B cell (primary cell): ENCODE measurements around the gene CDK5R2. TPM values are rescaled to one million over a fixed set of nuclear protein-coding genes. Genes with fewer than 3 reads are reported as not detected.
A peak's percentile ranks its signal among the peaks of the same experiment; 100 is the strongest.

ENCODE experiments used
- ATAC-seq: fragments of 200-7000 bp; cut with Tn5 transposase; one replicate; pipeline ENCODE4 v1.10.0; 2021; ENCODE audit warnings: low read depth, mild to moderate bottlenecking, moderate number of reproducible peaks, moderate library complexity
- CTCF ChIA-PET: fragments of 350-600 bp; sonication (Branson Sonifier 250); formaldehyde crosslinking; loops from one replicate; lab custom pipeline; 2021; ENCODE audit warnings: antibody characterized with exemption, inconsistent platforms; lab: Charles Lee
- POLR2A ChIA-PET: fragments of 350-600 bp; sonication (Branson Sonifier 250); formaldehyde crosslinking; loops from one replicate; lab custom pipeline; 2021; ENCODE audit warnings: antibody characterized with exemption; lab: Charles Lee
- DNase-seq: peaks from one replicate; pipeline ENCODE4 v3.0.0; 2013
- H2AFZ ChIP-seq: 2 replicates; pipeline ENCODE4 v1.6.1; 2012; ENCODE audit warnings: mild to moderate bottlenecking, low read depth, low read length; ENCODE audit not compliant: insufficient read depth, poor library complexity, severe bottlenecking
- H3K27ac ChIP-seq, 2 donors: 1 replicate in 1 of 2; 2 replicates in 1 of 2; pipeline ENCODE4 v1.5.1; 2012 to 2013; ENCODE audit warnings: low read length in 2 of 2, mild to moderate bottlenecking in 2 of 2, moderate library complexity in 1 of 2
- H3K27me3 ChIP-seq, 4 experiments: fragments of 200-600 bp in 1 of 4; sonication (generic) in 1 of 4; replicated peaks in 1 of 4; 1 replicate in 2 of 4; 2 replicates in 2 of 4; pipeline versions ENCODE4 v1.6.1 to v1.7.0; 2013 to 2016; ENCODE audit warnings: low read length in 3 of 4, mild to moderate bottlenecking in 2 of 4, mixed read lengths in 1 of 4, moderate library complexity in 1 of 4; ENCODE audit not compliant: insufficient read depth in 4 of 4, control insufficient read depth in 3 of 4; ENCODE audit errors: control extremely low read depth in 1 of 4
- H3K36me3 ChIP-seq, 2 experiments: replicated peaks in 1 of 2; 1 replicate in 1 of 2; 2 replicates in 1 of 2; pipeline versions ENCODE4 v1.6.1 to v1.7.1; 2013; ENCODE audit warnings: low read length in 1 of 2; ENCODE audit not compliant: insufficient read depth in 2 of 2, control insufficient read depth in 1 of 2; ENCODE audit errors: control extremely low read depth in 1 of 2, extremely low read depth in 1 of 2
- H3K4me1 ChIP-seq, 2 donors: fragments of 200-600 bp in 1 of 2; sonication (generic) in 1 of 2; 1 replicate in 1 of 2; 2 replicates in 1 of 2; pipeline versions ENCODE4 v1.5.1 to v1.6.1; 2013 to 2017; ENCODE audit warnings: low read length in 2 of 2; ENCODE audit not compliant: control insufficient read depth in 2 of 2, insufficient read depth in 2 of 2
- H3K4me2 ChIP-seq: replicated peaks from 2 replicates; pipeline ENCODE3; 2012; ENCODE audit warnings: mild to moderate bottlenecking, low read depth, low read length; ENCODE audit not compliant: poor library complexity, severe bottlenecking
- H3K4me3 ChIP-seq, 5 experiments: fragments of 200-600 bp in 1 of 5; sonication (generic) in 1 of 5; 1 replicate in 3 of 5; 2 replicates in 2 of 5; pipeline versions ENCODE4 v1.5.1 to v1.7.0; 2011 to 2016; ENCODE audit warnings: low read length in 4 of 5, mild to moderate bottlenecking in 4 of 5, low read depth in 2 of 5, control low read depth in 1 of 5, moderate library complexity in 1 of 5; ENCODE audit not compliant: insufficient read depth in 1 of 5; ENCODE audit errors: control extremely low read depth in 1 of 5, extremely low read depth in 1 of 5
- H3K79me2 ChIP-seq: fragments of 200-600 bp; sonication (generic); one replicate; pipeline ENCODE4 v1.6.0; 2016; ENCODE audit warnings: low read length; ENCODE audit not compliant: control insufficient read depth, insufficient read depth
- H3K9ac ChIP-seq: fragments of 200-600 bp; sonication (generic); 2 replicates; pipeline ENCODE4 v1.6.1; 2017; ENCODE audit warnings: mild to moderate bottlenecking, low read length, moderate library complexity
- H3K9me3 ChIP-seq, 3 donors: one replicate each; pipeline versions ENCODE4 v1.6.1 to v1.7.1; 2013; ENCODE audit warnings: low read length in 2 of 3; ENCODE audit not compliant: control insufficient read depth in 2 of 3, insufficient read depth in 1 of 3; ENCODE audit errors: control extremely low read depth in 1 of 3
- H4K20me1 ChIP-seq: 2 replicates; pipeline ENCODE4 v1.6.0; 2012; ENCODE audit warnings: mild to moderate bottlenecking, low read length; ENCODE audit not compliant: insufficient read depth, control insufficient read depth, poor library complexity, severe bottlenecking
- H3K27ac Mint-ChIP-seq: one replicate; pipeline ENCODE4 v1.8.0; 2021; ENCODE audit warnings: mixed read lengths
- H3K27me3 Mint-ChIP-seq: one replicate; pipeline ENCODE4 v1.8.0; 2021; ENCODE audit warnings: mixed read lengths
- H3K4me1 Mint-ChIP-seq: one replicate; pipeline ENCODE4 v1.8.0; 2021; ENCODE audit warnings: mixed read lengths
- H3K4me3 Mint-ChIP-seq: one replicate; pipeline ENCODE4 v1.8.0; 2021; ENCODE audit warnings: mixed read lengths
- H3K9me3 Mint-ChIP-seq: one replicate; pipeline ENCODE4 v1.8.0; 2022; ENCODE audit warnings: mixed read lengths; ENCODE audit not compliant: insufficient read depth
- CTCF ChIP-seq: fragments of 200-600 bp; IDR thresholded peaks from one replicate; pipeline ENCODE4 v1.8.0; 2022; ENCODE audit warnings: antibody characterized with exemption, mild to moderate bottlenecking
- EZH2 ChIP-seq: IDR thresholded peaks from 2 replicates; pipeline ENCODE4 v1.6.1; 2012; ENCODE audit warnings: borderline replicate concordance, low read depth, mild to moderate bottlenecking, moderate library complexity, low read length; ENCODE audit not compliant: insufficient read depth, poor library complexity, severe bottlenecking
- WGBS: methylation state at CpG from one replicate; pipeline ENCODE4 v1.1.5; 2013; ENCODE audit warnings: missing lambda C conversion rate; ENCODE audit not compliant: insufficient coverage; 5-methylcytosine and 5-hydroxymethylcytosine counted together
- intact Hi-C: fragments of 100-400 bp; cut with micrococcal nuclease; formaldehyde crosslinking; loops from one replicate; pipeline ENCODE4 v1.10.0; 2022
- polyA plus RNA-seq: library from polyadenylated mRNA; depleted of rRNA; stranded (reverse); fragments of >200 nt; gene quantifications from 2 replicates; pipeline ENCODE4 v1.2.3, GENCODE V29; 2012
- total RNA-seq, 2 donors: library from RNA; stranded (reverse); fragments of 120-200 nt in 1 of 2; gene quantifications; 1 replicate in 1 of 2; 2 replicates in 1 of 2; pipeline versions ENCODE4 v1.2.3 to v1.2.4, GENCODE V29; 2013 to 2022

The CDK5R2 gene
- total and polyA plus RNA-seq, 2 donors (not counting 1 experiment from before 2014, with no cell fraction given): not detected

GRCh38 chr2:218957671-218958070 lies 1.8 kb upstream of the CDK5R2 start:
- TF ChIP-seq EZH2: no peak
- TF ChIP-seq CTCF: no peak
- peaks cover 22 to 30% of the 10 kb centered on the region in 2 donors for H3K4me1 ChIP-seq
- no peaks in the 10 kb centered on the region for H3K36me3 ChIP-seq
- peaks cover 0 to 57% (median 23%) of the 10 kb centered on the region in 4 experiments for H3K27me3 ChIP-seq
- intact Hi-C loops: no loop called here
- H3K9me3 ChIP-seq: peaks cover 0 to 30% (median 3%) of the 10 kb centered on the region in 3 donors
- Mint-ChIP-seq H3K4me3 (peak overlapping the region; percentile 71), H3K4me1 (peaks cover 20% of the 10 kb centered on the region), H3K9me3 (no peaks in the 10 kb centered on the region), H3K27me3 (peaks cover 63% of the 10 kb centered on the region), H3K27ac (no peak overlapping the region)
- DNase-seq (no peak), ATAC-seq (no peak)
- no peak overlapping the region for H2AFZ ChIP-seq
- H3K4me3 ChIP-seq: no peak overlapping the region
- ChIA-PET POLR2A (no interaction called here), CTCF (interaction anchor here (1.3 to 2.3 kb wide), 2 partner anchors 22 to 60 kb away, joined by 3 to 9 read pairs; no protein-coding TSS in a partner anchor)
- H4K20me1 ChIP-seq: no peaks in the 10 kb centered on the region
- no peak overlapping the region for H3K4me2 ChIP-seq
- no peak overlapping the region for H3K9ac ChIP-seq
- no peaks in the 10 kb centered on the region for H3K79me2 ChIP-seq
- no peak overlapping the region for H3K27ac ChIP-seq
- 96% methylated on average over 4 of the region's 4 CpGs for WGBS

- H4K20me1 ChIP-seq: no peaks in the 10 kb centered on the region
- WGBS: no CpG with 5 or more reads among the region's 1 CpG
- ATAC-seq (no peak), DNase-seq (no peak)
- no peaks in the 10 kb centered on the region for H3K79me2 ChIP-seq
- Mint-ChIP-seq H3K9me3 (no peaks in the 10 kb centered on the region), H3K27me3 (peaks cover 65% of the 10 kb centered on the region), H3K27ac (no peak overlapping the region), H3K4me3 (peak overlapping the region; percentile 71), H3K4me1 (peaks cover 20% of the 10 kb centered on the region)
- TF ChIP-seq CTCF (no peak), EZH2 (no peak)
- H3K9ac ChIP-seq: no peak overlapping the region
- ChIA-PET CTCF (interaction anchor here (1.3 to 2.3 kb wide), 2 partner anchors 22 to 60 kb away, joined by 3 to 9 read pairs; no protein-coding TSS in a partner anchor), POLR2A (no interaction called here)
- no peak overlapping the region for H2AFZ ChIP-seq
- H3K4me1 ChIP-seq: peaks cover 24 to 36% of the 10 kb centered on the region in 2 donors
- H3K4me3 ChIP-seq: no peak overlapping the region
- H3K27ac ChIP-seq: no peak overlapping the region
- intact Hi-C loops: no loop called here
- H3K27me3 ChIP-seq: peaks cover 0 to 63% (median 29%) of the 10 kb centered on the region in 4 experiments
- no peak overlapping the region for H3K4me2 ChIP-seq
- peaks cover 0 to 36% (median 3%) of the 10 kb centered on the region in 3 donors for H3K9me3 ChIP-seq
- no peaks in the 10 kb centered on the region for H3K36me3 ChIP-seq
These were observed 1.2 kb upstream of the CDK5R2 start for GRCh38 chr2:218958276-218958675.
